ENCODE data around the gene AKR7A2.
"Not testable (repeated sequence)": the region's sequence is repeated elsewhere in the genome, so short reads cannot be mapped to it uniquely, and the experiment has no call there.

AKR7A2 gene

DNA sequence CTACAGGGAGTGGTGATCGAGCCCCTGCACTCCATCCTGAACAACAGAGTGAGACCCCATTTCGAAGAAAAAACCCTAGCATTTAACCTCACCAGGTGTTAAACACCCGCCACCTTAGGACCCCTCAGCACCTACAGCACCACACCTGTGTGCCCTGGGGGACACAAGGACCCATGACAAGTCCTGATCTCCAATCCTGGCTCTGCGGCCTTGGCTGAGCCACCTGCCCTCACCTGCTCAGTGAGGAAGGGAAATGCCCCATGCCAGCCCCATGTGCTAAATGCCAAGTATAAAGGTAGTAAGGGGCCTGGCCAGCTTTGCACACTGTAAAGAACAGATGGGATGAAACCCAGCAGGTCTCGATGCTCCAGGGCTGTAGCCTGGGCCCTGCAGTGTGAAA lies 49.2 kb downstream of the AKR7A2 start:
- no peak for DNase-seq (ENCODE audit: low read depth in 2 of 2)

DNA sequence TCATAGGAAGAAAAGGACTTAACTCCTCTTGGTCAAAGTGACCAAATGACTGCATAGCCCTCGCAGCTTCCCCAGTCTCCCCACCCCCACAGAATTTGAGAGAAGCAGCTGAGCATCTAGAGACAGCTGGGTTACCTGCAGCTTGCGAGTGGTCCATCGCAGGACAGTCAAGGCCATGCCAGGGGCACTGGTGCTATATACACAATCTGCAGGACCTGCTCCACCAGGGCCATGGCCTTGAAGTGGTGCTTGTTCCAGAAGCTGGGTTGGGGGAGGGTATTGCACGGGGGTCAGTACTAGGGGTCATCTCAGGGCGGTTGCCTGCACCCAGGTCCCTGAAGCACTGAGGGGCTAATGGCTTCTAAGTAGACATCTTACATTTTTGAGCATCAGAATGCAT lies 49.9 kb downstream of the AKR7A2 start:
- no peak for DNase-seq (ENCODE audit: low read depth in 2 of 2)

DNA sequence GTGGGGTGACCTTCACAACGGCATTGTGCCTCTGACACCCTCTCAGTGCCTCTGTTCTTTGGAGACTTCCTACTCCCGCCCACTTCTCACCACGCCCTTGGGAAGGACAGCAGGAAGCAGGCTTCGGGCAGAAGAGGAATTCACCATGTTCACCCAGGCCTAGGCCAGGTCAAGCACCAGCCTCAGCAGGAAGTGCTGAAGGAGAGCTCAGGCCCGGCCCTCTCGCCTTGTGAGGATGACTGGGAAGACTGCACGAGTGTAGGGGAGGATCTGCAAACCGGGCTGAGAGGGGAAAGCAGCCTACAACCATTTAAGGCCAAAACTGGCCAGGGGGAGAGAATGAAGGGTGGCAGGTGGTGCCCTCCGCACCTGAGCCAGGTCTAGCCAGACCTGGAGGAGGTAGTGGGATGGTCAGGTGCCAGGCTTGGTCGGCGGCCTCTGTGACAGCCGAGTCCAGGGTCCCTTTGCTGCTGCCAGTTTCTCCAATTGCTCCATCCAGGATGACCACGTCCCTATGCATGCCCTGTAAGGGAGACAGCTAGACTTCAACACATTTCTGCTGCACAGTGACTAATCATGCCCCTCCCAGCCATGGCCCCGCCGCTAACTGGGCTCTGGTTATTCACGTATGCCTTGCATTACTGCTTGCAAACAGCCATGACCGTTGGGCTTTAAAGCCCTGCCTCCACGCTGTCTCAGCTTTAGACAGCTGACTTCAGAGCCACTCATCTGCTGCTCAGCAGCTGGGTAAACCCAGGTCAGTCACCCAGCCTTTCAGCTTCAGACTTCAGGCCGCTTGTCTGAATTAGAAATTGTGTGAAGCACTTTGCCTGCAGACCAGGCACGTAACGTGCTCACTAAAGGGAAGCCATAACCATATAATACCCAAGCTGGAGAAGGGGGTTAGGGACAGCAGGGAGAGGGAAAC lies 51.5 kb downstream of the AKR7A2 start:
- no peak for DNase-seq (ENCODE audit: low read depth in 2 of 2)

DNA sequence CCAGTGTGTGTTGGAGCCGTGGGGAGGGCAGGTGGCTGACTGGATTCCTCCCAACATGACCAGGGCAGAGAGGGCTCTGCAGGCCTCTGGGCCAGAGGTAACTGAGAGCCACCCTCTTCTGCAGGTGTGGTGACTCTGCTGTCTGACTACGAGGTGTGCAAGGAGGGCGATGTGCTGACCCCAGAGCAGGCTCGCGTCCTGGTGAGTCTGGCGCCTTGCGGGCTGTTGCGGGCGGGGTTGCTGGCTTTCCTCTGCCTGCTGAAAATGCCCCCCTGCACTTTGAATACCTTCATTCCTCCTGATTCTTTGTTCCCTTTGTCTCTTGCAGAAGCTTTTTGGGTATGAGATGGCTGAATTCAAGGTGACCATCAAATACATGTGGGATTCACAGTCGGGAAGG lies 53.6 kb downstream of the AKR7A2 start:
- DNase-seq (ENCODE audit: low read depth in 2 of 2): no peak

DNA sequence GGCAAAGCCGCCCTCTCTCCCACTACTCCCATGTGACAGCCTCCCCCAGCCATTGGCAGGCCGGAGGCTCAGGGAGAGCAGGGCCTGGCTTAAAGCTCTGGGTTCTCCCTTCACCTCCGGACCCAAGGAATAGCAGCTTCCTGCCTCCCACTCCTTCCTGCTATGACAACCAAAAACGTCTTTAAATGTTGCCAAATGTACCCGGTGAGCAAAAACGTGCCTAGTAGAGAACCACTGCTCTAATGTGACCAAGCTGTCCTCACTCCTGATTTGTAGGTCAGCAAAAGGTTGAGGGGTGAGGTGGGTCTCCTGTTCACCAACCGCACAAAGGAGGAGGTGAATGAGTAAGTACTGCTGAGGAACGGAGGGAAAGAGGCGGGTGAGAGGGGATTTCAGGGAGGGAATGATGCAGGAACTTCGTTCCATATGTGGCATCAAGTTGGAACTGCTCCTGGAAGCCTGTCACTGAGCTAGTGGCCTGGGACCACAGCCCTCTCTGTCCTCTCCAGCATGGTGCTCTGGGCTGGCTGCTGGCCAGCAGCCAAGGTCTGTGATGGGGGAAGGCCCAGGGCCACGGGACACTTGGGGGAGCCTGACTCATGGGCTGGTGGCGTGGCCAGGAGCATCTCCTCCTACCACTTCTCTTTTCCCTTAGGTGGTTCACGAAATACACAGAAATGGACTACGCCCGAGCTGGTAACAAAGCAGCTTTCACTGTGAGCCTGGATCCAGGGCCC lies 54.6 kb downstream of the AKR7A2 start:
- peak in 1 of 2 donors; percentile 24 for DNase-seq (ENCODE audit: low read depth in 2 of 2)

DNA sequence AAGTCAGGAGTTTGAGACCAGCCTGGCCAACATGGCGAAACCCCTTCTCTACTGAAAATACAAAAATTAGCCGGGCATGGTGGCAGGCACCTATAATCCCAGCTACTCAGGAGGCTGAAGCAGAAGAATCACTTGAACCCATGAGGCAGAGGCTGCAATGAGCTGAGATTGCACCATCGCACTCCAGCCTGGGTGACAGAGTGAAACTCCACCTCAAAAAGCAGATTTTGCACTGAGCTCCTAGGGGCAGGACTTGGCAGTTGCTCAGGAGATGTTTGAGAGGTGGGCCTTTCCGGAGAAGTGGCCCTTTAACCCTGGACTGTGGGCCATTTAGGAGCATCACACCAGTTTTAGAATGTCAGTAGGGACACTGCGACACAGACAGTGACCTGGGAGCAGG lies 55.6 kb downstream of the AKR7A2 start:
- DNase-seq (ENCODE audit: low read depth in 2 of 2): not testable (repeated sequence)

DNA sequence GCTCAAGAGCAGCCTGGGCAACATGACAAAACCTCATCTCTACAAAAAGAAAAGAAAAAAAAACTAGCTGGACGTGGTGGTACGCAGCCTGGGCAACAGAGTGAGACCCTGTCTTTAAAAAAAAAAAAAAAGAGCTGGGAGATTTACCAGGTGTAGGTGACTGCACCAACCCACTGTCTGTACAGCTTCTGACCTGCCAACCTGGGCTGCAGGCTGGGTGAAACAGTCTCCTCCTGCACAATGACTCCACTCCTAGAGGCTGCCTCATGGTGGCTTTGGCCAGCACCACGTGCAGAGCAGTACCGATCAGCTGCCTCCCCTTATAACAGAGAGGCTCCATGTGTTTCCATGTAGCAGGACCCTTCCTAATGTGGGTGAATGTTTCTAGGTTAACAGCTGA lies 56.7 kb downstream of the AKR7A2 start:
- DNase-seq (ENCODE audit: low read depth in 2 of 2): no peak

DNA sequence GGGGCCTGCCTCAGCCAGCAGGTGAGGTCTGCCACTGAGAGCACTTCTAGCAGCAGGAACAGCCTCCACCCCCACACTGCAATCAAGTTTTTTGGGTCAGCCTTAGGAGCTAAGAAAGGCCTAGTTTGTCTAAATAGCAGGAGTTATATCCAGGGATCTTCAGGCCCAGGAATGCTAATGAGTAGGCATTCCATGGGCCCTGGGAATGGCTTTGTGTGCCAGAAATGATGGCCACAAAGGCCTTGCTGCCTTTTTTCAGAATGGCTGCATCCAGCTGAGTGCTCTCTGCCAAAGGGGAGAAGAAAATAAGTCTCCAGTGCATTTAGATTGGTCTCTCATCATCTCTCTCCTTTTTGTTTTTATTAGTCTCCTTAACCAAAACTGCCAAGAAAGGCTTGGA lies 57.5 kb downstream of the AKR7A2 start:
- no peak for DNase-seq (ENCODE audit: low read depth in 2 of 2)
